ENCODE data around the gene HES2. TPM values are rescaled to one million over a fixed set of nuclear protein-coding genes. Genes with fewer than 3 reads are reported as not detected.

Gene HES2
- total and polyA plus RNA-seq, 2 donors (not counting 1 experiment from before 2014, with no cell fraction given), result 0.50 TPM; not detected in 1

DNA sequence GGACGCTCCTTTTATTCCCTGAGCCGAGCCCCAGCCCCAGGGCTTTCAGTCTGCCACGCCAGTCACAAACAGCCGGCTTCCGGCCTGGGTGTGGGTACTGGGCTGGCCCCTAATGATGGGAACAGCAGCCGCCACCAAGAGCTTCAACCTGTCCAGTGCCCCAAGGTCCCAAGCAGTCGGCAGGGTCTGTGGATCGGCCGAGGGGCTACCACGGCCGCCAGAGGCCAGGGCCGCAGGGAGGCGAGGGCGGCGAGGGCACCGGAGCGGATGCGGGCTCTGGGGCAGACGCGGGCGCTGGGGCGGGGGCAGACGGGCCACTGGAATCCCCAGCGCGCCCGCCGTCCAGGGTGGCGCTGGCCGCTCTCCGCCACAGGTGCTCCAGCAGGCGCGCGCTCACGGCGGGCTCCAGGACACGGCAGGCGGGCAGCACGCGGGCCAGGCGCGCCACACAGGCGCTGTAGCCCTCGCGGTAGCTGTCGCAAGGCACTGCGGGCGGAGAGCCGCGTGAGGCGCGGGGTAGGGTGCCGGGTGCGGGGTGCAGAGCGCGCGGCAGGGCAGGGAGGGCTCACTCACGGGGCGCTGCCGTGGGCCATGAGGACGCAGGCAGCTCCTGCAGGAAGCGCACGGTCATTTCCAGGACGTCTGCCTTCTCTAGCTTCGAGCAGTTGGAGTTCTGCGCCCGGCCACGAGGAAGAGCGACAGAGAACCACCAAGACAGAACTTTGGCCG lies 887 bp downstream of the HES2 start:
- Histone ChIP-seq H4K20me1 (ENCODE audit: control insufficient read depth, extremely low read depth, insufficient read depth, low read length) (no peaks in the 10 kb centered on the region), H3K4me2 (ENCODE audit: extremely low read depth, insufficient read depth, low read length) (no peak overlapping the region), H2AFZ (ENCODE audit: low read length) (no peak overlapping the region), H3K9ac (ENCODE audit: insufficient read depth, low read length) (no peak overlapping the region), H3K79me2 (ENCODE audit: control insufficient read depth, insufficient read depth, low read length) (no peaks in the 10 kb centered on the region), H3K27ac (ENCODE audit: insufficient read depth, low read length) (no peak overlapping the region), H3K9me3 (ENCODE audit: control insufficient read depth, insufficient read depth, low read depth, low read length) (no peaks in the 10 kb centered on the region), H3K27me3 (ENCODE audit: control insufficient read depth, insufficient read depth, low read length) (peaks cover 63% of the 10 kb centered on the region), H3K36me3 (ENCODE audit: control insufficient read depth, insufficient read depth, low read length) (no peaks in the 10 kb centered on the region), H3K4me3 (replicated peaks in 1 of 4; ENCODE audit: control extremely low read depth in 1 of 4, insufficient read depth in 1 of 4, low read depth in 3 of 4, low read length in 4 of 4) (no peak overlapping the region), H3K4me1 (ENCODE audit: control insufficient read depth, extremely low read depth, insufficient read depth, low read length) (no peaks in the 10 kb centered on the region)
- peak; percentile 89 for TF ChIP-seq EZH2 (IDR thresholded peaks at IDR 0.05; ENCODE audit: low read length, missing control alignments)
- TF ChIP-seq, protein P1, sequence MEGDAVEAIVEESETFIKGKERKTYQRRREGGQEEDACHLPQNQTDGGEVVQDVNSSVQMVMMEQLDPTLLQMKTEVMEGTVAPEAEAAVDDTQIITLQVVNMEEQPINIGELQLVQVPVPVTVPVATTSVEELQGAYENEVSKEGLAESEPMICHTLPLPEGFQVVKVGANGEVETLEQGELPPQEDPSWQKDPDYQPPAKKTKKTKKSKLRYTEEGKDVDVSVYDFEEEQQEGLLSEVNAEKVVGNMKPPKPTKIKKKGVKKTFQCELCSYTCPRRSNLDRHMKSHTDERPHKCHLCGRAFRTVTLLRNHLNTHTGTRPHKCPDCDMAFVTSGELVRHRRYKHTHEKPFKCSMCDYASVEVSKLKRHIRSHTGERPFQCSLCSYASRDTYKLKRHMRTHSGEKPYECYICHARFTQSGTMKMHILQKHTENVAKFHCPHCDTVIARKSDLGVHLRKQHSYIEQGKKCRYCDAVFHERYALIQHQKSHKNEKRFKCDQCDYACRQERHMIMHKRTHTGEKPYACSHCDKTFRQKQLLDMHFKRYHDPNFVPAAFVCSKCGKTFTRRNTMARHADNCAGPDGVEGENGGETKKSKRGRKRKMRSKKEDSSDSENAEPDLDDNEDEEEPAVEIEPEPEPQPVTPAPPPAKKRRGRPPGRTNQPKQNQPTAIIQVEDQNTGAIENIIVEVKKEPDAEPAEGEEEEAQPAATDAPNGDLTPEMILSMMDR (conservative IDR thresholded peaks at IDR 0.05 in 1 of 2, IDR thresholded peaks at IDR 0.05 in 1 of 2; ENCODE audit: low read depth in 1 of 2, low read length in 2 of 2), result no peak
- DNase-seq (ENCODE audit: low read depth in 2 of 2), result no peak

DNA sequence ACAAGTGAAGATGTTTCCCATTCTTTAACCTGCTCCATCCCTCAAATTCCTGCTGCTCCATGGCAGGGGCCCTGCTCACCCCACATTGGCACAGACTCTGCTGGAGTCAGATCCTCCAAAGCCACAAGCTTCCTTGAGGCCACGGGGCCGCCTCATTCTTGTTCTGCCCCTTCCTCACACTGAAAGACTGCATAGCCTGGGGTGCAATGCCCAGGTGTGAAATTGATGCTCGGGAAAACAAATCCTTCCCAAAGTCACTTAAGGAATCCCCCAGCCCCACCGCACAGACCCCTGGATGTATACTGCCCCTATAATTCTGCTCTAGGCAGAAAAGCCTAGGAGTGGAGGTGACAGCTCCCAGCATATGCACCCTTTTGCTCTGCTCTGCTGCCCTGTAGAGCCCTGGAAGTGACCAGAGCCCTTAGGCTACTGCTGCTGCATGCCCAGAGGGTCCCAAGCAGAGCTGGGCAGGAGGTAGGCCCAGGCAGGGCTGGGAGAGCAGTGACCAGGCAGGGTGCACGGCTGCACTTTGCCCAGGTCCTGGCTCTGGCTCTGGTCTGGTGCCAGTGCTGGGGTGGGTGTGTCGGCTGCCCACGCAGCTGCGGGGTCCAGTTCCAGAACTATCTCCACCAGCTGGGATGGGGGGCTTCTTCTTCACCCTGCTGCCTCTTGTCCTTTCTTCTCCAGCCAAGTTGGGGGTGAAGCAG lies 1.6 kb downstream of the HES2 start:
- Histone ChIP-seq H3K4me1 (ENCODE audit: control insufficient read depth, extremely low read depth, insufficient read depth, low read length) (no peaks in the 10 kb centered on the region), H2AFZ (ENCODE audit: low read length) (no peak overlapping the region), H3K27ac (ENCODE audit: insufficient read depth, low read length) (no peak overlapping the region), H3K36me3 (ENCODE audit: control insufficient read depth, insufficient read depth, low read length) (no peaks in the 10 kb centered on the region), H3K27me3 (ENCODE audit: control insufficient read depth, insufficient read depth, low read length) (peaks cover 55% of the 10 kb centered on the region), H3K4me3 (replicated peaks in 1 of 4; ENCODE audit: control extremely low read depth in 1 of 4, insufficient read depth in 1 of 4, low read depth in 3 of 4, low read length in 4 of 4) (no peak overlapping the region), H3K9me3 (ENCODE audit: control insufficient read depth, insufficient read depth, low read depth, low read length) (no peaks in the 10 kb centered on the region), H3K79me2 (ENCODE audit: control insufficient read depth, insufficient read depth, low read length) (no peaks in the 10 kb centered on the region), H4K20me1 (ENCODE audit: control insufficient read depth, extremely low read depth, insufficient read depth, low read length) (no peaks in the 10 kb centered on the region), H3K9ac (ENCODE audit: insufficient read depth, low read length) (no peak overlapping the region), H3K4me2 (ENCODE audit: extremely low read depth, insufficient read depth, low read length) (no peak overlapping the region)
- no peak for DNase-seq (ENCODE audit: low read depth in 2 of 2)
- peak; percentile 69 for TF ChIP-seq EZH2 (IDR thresholded peaks at IDR 0.05; ENCODE audit: low read length, missing control alignments)
- TF ChIP-seq, protein P1 (conservative IDR thresholded peaks at IDR 0.05 in 1 of 2, IDR thresholded peaks at IDR 0.05 in 1 of 2; ENCODE audit: low read depth in 1 of 2, low read length in 2 of 2), result no peak

DNA sequence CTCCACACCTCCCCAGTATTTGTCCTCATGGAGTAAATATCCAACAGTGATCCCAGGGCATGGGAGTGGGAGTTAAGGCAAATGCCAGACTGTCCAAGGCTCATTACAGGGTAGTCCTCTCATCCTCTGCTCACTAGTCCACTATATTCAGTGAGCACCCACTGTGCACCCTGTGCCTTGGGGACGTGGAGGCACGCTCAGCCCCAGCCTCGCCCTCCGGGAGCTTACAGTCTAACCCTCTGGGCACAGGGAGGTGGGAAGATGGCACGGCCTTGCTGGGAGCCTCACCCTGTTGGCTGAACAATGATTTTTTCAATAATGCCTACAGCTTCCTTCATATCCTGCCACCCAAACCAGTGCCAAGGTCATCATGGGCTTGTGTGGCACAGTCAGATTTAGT lies 2.8 kb downstream of the HES2 start:
- Histone ChIP-seq H4K20me1 (ENCODE audit: control insufficient read depth, extremely low read depth, insufficient read depth, low read length) (no peaks in the 10 kb centered on the region), H3K9me3 (ENCODE audit: control insufficient read depth, insufficient read depth, low read depth, low read length) (no peaks in the 10 kb centered on the region), H3K27ac (ENCODE audit: insufficient read depth, low read length) (no peak overlapping the region), H3K9ac (ENCODE audit: insufficient read depth, low read length) (no peak overlapping the region), H3K4me2 (ENCODE audit: extremely low read depth, insufficient read depth, low read length) (no peak overlapping the region), H3K4me1 (ENCODE audit: control insufficient read depth, extremely low read depth, insufficient read depth, low read length) (no peaks in the 10 kb centered on the region), H3K36me3 (ENCODE audit: control insufficient read depth, insufficient read depth, low read length) (no peaks in the 10 kb centered on the region), H2AFZ (ENCODE audit: low read length) (no peak overlapping the region), H3K79me2 (ENCODE audit: control insufficient read depth, insufficient read depth, low read length) (no peaks in the 10 kb centered on the region), H3K27me3 (ENCODE audit: control insufficient read depth, insufficient read depth, low read length) (peaks cover 50% of the 10 kb centered on the region), H3K4me3 (replicated peaks in 1 of 4; ENCODE audit: control extremely low read depth in 1 of 4, insufficient read depth in 1 of 4, low read depth in 3 of 4, low read length in 4 of 4) (no peak overlapping the region)
- TF ChIP-seq, protein P1 (conservative IDR thresholded peaks at IDR 0.05 in 1 of 2, IDR thresholded peaks at IDR 0.05 in 1 of 2; ENCODE audit: low read depth in 1 of 2, low read length in 2 of 2), result no peak
- no peak for TF ChIP-seq EZH2 (IDR thresholded peaks at IDR 0.05; ENCODE audit: low read length, missing control alignments)
- no peak for DNase-seq (ENCODE audit: low read depth in 2 of 2)

All from fibroblast of lung (primary cell).